Measurements from ENCODE around the gene SLC25A10. TPM values are rescaled to one million over a fixed set of nuclear protein-coding genes. Genes with fewer than 3 reads are reported as not detected.

SLC25A10 gene, protein sequence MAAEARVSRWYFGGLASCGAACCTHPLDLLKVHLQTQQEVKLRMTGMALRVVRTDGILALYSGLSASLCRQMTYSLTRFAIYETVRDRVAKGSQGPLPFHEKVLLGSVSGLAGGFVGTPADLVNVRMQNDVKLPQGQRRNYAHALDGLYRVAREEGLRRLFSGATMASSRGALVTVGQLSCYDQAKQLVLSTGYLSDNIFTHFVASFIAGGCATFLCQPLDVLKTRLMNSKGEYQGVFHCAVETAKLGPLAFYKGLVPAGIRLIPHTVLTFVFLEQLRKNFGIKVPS
- total RNA-seq (2022; extraction: Qiagen RNA extraction; ENCODE audit: low read depth): 29.3 to 45.2 TPM (median 44.6 TPM) in 5 replicates

DNA sequence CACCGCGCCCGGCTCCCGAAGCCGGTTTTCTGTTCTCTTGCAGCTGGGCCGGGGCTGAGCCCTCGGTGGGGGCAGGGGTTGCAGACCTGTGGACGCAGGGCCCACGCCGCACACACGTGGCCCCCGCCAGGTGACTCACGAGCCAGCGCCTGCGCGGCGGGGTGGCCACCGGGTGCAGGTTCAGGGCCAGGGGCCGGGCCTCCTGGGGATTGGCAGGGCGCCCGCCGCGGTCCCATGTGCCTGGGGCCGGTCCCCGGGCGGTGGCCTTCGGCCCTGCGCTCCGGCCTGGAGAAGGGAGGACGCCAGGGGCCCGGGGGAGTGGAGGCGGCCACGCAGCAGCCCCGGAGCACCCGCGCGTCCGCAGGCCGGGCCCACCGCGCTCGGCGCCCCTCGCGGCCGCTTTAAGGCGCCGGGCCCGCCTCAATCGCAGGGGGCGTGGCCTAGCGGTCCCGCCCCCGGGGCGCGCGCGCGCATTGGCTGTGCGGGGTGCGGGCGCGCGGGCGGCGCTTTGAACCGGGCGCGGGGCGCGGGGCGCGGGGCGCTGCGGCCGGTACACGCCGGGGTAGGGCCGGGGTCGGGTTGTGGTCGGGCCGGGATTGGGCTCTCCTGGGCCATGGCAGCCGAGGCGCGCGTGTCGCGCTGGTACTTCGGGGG, at the start of gene SLC25A10:
Gene SLC25A10, plus strand, starts transcription at position 471 of the 654 bp plus-strand sequence. Its CDS starts 143 bp downstream, at position 614.

GRCh38 chr17:81666342-81667191, 45.5 kb upstream of the SLC25A10 start, which contains the start of the genes CCDC137 and OXLD1:
TSS of gene CCDC137 (plus strand) at chr17:81666737. CDS start at chr17:81666767, 30 bp downstream.
TSS of gene OXLD1 (minus strand) at chr17:81666605. CDS start at chr17:81666577, 28 bp downstream.

GRCh38 chr17:81683584-81684441, 28.3 kb upstream of the SLC25A10 start, which contains the start of the genes ARL16 and HGS:
TSS of gene ARL16 (minus strand) at chr17:81683797. CDS start at chr17:81683753, 44 bp downstream.
TSS of gene HGS (plus strand) at chr17:81684011. CDS start at chr17:81684067, 56 bp downstream.

GRCh38 chr17:81702934-81703746, 8.9 kb upstream of the SLC25A10 start, which contains the start of gene MRPL12:
TSS of gene MRPL12 (plus strand) at chr17:81703367. CDS start at chr17:81703502, 135 bp downstream.

Other genes with a start within 250 kb of the SLC25A10 start
- gene ACTG1, start 199.5 kb upstream of the SLC25A10 start, total RNA-seq (2022; extraction: Qiagen RNA extraction; ENCODE audit: low read depth): 4,800 to 5,938 TPM (median 5,251 TPM) in 5 replicates
- gene FSCN2, start 183.9 kb upstream of the SLC25A10 start, total RNA-seq (2022; extraction: Qiagen RNA extraction; ENCODE audit: low read depth): 0.71 to 1.4 TPM (median 0.79 TPM) in 5 replicates
- 19.0 to 27.6 TPM (median 25.8 TPM) in 5 replicates for gene FAAP100, start 159.9 kb upstream of the SLC25A10 start, total RNA-seq (2022; extraction: Qiagen RNA extraction; ENCODE audit: low read depth)
- gene NPLOC4, start 75.2 kb upstream of the SLC25A10 start, total RNA-seq (2022; extraction: Qiagen RNA extraction; ENCODE audit: low read depth): 86.1 to 108 TPM (median 97.3 TPM) in 5 replicates
- 4.2 to 5.9 TPM (median 4.7 TPM) in 5 replicates for gene TSPAN10, start 75.1 kb upstream of the SLC25A10 start, total RNA-seq (2022; extraction: Qiagen RNA extraction; ENCODE audit: low read depth)
- gene PDE6G, start 55.7 kb upstream of the SLC25A10 start, total RNA-seq (2022; extraction: Qiagen RNA extraction; ENCODE audit: low read depth): 1.6 to 3.1 TPM (median 2.3 TPM) in 5 replicates
- 37.5 to 61.3 TPM (median 57.4 TPM) in 5 replicates for gene OXLD1, start 45.7 kb upstream of the SLC25A10 start, total RNA-seq (2022; extraction: Qiagen RNA extraction; ENCODE audit: low read depth)
- gene CCDC137, start 45.5 kb upstream of the SLC25A10 start, total RNA-seq (2022; extraction: Qiagen RNA extraction; ENCODE audit: low read depth): 58.3 to 75.7 TPM (median 65.0 TPM) in 5 replicates
- 47.7 to 57.9 TPM (median 50.2 TPM) in 5 replicates for gene ARL16, start 28.5 kb upstream of the SLC25A10 start, total RNA-seq (2022; extraction: Qiagen RNA extraction; ENCODE audit: low read depth)
- 138 to 202 TPM (median 194 TPM) in 5 replicates for gene HGS, start 28.3 kb upstream of the SLC25A10 start, total RNA-seq (2022; extraction: Qiagen RNA extraction; ENCODE audit: low read depth)
- 243 to 327 TPM (median 298 TPM) in 5 replicates for gene MRPL12, start 8.9 kb upstream of the SLC25A10 start, total RNA-seq (2022; extraction: Qiagen RNA extraction; ENCODE audit: low read depth)
- gene GCGR, start 91.9 kb downstream of the SLC25A10 start, total RNA-seq (2022; extraction: Qiagen RNA extraction; ENCODE audit: low read depth): 0.15 to 0.67 TPM (median 0.54 TPM) in 5 replicates
- gene MCRIP1, start 121.0 kb downstream of the SLC25A10 start, total RNA-seq (2022; extraction: Qiagen RNA extraction; ENCODE audit: low read depth): 73.8 to 102 TPM (median 99.3 TPM) in 5 replicates
- 0.19 to 0.47 TPM (median 0.24 TPM) in 4 of 5 replicates, not detected in the other for gene PPP1R27, start 122.8 kb downstream of the SLC25A10 start, total RNA-seq (2022; extraction: Qiagen RNA extraction; ENCODE audit: low read depth)
- 672 to 719 TPM (median 681 TPM) in 5 replicates for gene P4HB, start 148.3 kb downstream of the SLC25A10 start, total RNA-seq (2022; extraction: Qiagen RNA extraction; ENCODE audit: low read depth)
- 558 to 703 TPM (median 590 TPM) in 5 replicates for gene ARHGDIA, start 159.1 kb downstream of the SLC25A10 start, total RNA-seq (2022; extraction: Qiagen RNA extraction; ENCODE audit: low read depth)
- gene ALYREF, start 179.3 kb downstream of the SLC25A10 start, total RNA-seq (2022; extraction: Qiagen RNA extraction; ENCODE audit: low read depth): 171 to 261 TPM (median 232 TPM) in 5 replicates
- gene ANAPC11, start 179.4 kb downstream of the SLC25A10 start, total RNA-seq (2022; extraction: Qiagen RNA extraction; ENCODE audit: low read depth): 208 to 312 TPM (median 266 TPM) in 5 replicates
- 0.27 to 0.84 TPM (median 0.53 TPM) in 5 replicates for gene NPB, start 190.0 kb downstream of the SLC25A10 start, total RNA-seq (2022; extraction: Qiagen RNA extraction; ENCODE audit: low read depth)
- gene PCYT2, start 199.1 kb downstream of the SLC25A10 start, total RNA-seq (2022; extraction: Qiagen RNA extraction; ENCODE audit: low read depth): 15.4 to 22.5 TPM (median 19.0 TPM) in 5 replicates
- gene SIRT7, start 205.9 kb downstream of the SLC25A10 start, total RNA-seq (2022; extraction: Qiagen RNA extraction; ENCODE audit: low read depth): 33.7 to 48.8 TPM (median 45.2 TPM) in 5 replicates
- 26.4 to 36.5 TPM (median 33.1 TPM) in 5 replicates for gene MAFG, start 215.5 kb downstream of the SLC25A10 start, total RNA-seq (2022; extraction: Qiagen RNA extraction; ENCODE audit: low read depth)
- gene PYCR1, start 225.0 kb downstream of the SLC25A10 start, total RNA-seq (2022; extraction: Qiagen RNA extraction; ENCODE audit: low read depth): 58.8 to 95.8 TPM (median 83.5 TPM) in 5 replicates
- not detected in 5 replicates for gene MYADML2, start 234.9 kb downstream of the SLC25A10 start, total RNA-seq (2022; extraction: Qiagen RNA extraction; ENCODE audit: low read depth)
- 0.13 to 0.56 TPM (median 0.35 TPM) in 5 replicates for gene NOTUM, start 248.9 kb downstream of the SLC25A10 start, total RNA-seq (2022; extraction: Qiagen RNA extraction; ENCODE audit: low read depth)